Germinal center (tissue), 1 donor: ENCODE measurements around the gene MCF2L2.
"Not testable (repeated sequence)": the region's sequence is repeated elsewhere in the genome, so short reads cannot be mapped to it uniquely, and the experiment has no call there.

Experiments used
- DNase-seq: peaks from one replicate; pipeline ENCODE4 v3.0.0; 2012; ENCODE audit warnings: mixed read lengths, low spot score

The MCF2L2 gene

DNA sequence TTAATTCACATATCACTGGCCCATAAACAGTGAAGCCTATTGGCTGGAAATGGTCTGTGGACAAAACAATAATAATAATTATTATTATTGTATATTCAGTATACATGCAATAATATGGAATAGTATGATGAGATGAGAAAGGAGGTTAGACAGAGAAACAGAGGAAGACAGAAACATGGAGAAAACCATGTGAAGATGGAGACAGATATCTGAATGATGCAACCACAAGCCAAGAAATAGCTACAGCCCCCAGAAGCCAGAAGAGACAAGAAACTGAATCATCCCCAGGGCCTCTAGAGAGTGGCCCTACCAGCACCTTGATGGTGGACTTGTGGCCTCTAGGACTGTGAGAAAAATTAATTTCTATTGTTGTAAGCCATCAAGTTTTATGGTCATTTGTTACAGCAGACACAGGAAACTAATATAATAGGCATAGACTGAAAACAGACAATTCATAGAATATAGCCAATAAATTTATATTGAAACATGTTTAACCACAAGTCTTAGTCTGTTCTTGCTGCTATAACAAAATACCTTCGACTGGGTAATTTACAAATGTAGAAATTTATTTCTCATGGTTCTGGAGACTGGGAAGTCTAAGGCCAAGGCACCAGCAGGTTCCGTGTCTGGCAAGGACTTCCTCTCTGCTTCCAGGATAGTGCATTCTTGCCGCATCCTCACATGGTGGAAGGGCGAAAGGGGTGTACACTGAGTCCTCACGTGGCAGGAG is 31.6 kb downstream of the MCF2L2 start:
- no peak for DNase-seq

DNA sequence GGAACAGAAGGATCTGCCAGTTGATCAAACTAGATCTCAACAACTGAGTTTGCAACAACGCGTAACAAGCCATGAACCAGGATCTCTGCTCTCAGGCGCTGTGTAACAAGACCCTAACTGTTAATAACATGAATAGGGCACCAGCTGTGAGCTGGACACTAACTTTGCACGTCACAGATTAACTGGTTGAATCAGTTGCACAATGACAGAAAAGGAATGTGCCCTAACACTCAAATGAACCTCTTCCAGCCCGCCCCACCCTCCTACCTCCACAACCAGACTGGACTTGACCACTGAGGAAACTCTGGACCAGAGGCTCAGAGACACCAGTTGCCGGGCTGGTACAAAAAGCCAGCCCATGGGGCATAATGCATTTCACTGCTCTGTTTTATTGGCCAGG is 34.3 kb downstream of the MCF2L2 start:
- no peak for DNase-seq

DNA sequence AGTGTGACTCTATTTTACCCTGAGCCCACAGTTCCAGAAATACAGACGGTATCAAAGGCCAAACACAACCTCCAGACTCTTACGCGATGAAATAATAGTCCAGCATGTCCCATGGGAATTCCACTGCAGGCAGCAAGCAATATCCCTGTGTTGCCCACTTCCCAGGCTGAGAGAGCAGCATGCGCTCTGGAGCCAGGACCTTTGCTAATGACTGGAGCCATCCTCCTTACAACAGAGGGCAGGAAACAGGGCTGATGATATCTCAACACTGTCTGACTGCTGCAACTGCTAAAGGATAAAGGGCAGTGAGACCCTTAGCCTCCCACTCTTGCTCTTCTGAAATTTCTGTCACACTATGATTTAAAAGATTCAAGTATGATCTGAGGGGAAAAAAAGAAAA is 34.8 kb downstream of the MCF2L2 start:
- DNase-seq: no peak

DNA sequence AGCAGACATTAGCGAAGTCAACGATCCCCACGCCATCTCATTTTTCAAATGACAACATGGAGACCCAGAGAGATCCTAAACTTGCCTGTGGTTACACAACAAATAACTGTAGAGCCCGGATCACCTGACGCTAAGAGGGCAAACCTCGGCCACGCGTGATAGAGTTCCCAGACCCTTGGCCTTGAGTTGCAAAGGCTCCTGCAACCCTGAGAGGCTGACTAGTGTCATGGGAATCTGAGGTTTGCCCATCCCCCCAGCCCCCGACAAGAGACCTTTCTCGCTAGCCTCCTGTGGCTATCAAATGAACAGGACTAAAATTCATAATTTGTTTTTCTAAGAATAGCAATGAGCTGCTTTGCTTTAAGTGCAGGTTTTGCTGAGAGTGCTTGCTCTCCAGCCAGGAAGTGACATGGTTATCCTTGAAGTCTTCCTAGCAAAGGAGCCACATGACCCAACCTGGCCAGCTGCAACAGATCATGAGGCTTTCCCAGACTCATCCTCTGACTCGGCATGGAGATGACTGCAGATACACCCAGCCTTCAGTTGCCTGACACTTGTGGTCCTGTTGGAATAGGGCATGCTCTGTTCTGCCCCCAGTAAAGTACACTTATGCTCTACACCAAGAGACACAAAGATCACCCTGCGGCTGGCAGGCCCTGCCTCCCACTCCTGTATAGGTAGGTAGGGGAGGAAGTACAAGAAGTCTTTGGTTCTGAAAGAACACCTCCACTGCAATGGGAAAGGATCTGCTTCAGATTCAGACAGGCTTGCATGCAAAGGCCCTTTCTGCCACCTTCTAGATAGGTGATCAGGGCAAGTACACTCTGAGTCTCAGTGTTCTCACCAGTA is 36.0 kb downstream of the MCF2L2 start:
- no peak for DNase-seq

DNA sequence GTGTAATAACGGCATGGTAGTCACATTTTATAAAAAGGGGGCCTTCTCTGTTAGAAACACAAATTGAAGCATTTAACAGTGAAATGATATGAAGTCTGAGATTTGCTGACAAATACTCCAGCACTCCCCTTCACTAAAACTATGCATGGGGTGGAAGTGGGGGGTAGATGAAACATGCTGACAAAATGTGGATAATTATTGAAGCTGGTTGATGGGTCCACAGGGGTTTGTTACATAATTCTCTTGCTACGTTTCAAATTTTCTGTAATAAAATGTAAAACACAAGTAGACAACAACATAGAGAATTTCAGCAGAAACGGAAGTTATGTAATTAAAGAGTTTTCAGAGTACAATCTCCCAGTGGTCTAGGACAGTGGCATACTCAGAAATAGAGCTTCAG is 37.0 kb downstream of the MCF2L2 start:
- no peak for DNase-seq

DNA sequence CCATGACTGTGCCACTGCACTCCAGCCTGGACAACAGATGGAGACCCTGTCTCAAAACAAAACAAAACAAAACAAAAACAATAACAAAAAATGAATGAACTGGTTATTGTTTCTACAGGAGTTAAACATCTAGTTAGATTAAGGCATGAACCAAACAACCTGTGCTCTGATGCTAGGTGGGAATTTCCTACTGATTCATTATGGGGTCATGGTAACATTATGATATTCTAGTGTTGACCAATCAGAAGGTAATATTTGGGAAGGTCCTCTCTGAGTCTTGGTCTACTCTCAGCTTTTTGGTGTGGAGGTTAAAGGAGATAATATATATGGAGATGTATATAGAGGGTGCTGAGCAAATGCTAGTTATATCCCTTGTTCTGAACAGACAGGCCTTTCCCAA is 37.6 kb downstream of the MCF2L2 start:
- DNase-seq: no peak

DNA sequence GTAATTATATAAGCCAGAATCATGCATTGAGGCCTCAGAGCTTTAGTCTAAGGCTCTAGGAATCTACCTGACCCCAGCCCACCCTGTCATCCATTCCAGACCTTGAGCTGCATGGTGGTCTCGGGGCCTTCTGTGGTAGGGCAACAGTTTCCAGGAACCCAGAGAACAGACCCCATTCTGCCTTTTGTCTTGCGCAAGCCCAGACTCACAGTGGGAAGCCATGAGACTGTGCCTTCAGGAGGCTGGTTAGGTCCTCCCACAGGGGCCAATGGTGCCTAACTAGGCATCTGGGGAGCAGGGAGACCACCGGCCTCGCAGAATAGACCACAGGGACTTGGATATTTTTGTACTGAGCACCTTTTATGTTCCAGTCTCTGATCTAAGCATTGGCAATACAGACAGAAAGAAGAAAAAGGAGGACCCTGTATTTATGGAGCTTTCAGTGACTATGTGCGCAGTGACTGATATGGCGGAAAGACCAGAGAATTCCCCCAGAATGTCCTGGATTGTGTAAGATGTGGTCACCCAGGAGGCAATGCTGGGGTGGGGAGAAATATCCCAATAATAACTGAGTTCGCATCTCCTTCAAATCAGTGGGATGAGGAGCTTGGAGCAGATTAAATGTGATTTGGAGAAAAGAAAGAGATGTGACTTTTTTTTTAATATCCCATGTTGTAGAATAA is 40.1 kb downstream of the MCF2L2 start:
- DNase-seq: no peak

DNA sequence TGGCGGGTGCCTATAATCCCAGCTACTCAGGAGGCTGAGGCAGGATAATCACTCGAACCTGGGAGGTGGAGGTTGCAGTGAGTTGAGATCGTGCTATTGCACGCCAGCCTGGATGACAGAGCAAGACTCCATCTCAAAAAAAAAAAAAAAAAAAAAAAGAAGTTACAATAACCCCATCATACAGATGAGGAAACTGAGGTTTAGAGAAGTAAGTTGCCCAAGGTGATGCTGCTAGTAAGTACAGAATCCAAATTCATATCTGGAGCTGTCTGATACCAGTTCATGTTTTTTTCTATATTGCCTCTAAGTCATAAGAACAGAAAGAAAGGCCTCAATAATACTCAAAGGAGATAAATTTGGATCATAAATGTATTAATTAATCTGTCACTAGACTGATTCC is 40.6 kb downstream of the MCF2L2 start:
- no peak for DNase-seq

DNA sequence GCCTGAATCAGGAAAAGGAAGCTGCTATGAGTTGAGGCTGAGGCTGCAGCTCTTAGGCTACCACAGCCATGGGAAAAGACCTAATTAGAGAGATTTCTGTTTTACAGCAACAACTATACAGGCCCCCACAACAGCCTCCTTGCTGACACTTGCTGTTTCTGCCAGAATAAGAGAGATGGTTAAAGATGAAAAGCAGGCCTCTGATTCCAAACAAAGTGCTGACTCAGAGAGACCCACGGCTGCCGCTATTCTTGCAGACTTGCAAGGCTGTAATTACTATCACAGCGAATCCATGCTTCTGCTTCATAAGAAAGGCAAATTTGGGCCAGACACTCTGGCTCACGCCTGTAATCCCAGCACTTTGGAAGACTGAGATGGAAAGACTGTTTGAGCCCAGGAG is 41.8 kb downstream of the MCF2L2 start:
- DNase-seq: no peak

DNA sequence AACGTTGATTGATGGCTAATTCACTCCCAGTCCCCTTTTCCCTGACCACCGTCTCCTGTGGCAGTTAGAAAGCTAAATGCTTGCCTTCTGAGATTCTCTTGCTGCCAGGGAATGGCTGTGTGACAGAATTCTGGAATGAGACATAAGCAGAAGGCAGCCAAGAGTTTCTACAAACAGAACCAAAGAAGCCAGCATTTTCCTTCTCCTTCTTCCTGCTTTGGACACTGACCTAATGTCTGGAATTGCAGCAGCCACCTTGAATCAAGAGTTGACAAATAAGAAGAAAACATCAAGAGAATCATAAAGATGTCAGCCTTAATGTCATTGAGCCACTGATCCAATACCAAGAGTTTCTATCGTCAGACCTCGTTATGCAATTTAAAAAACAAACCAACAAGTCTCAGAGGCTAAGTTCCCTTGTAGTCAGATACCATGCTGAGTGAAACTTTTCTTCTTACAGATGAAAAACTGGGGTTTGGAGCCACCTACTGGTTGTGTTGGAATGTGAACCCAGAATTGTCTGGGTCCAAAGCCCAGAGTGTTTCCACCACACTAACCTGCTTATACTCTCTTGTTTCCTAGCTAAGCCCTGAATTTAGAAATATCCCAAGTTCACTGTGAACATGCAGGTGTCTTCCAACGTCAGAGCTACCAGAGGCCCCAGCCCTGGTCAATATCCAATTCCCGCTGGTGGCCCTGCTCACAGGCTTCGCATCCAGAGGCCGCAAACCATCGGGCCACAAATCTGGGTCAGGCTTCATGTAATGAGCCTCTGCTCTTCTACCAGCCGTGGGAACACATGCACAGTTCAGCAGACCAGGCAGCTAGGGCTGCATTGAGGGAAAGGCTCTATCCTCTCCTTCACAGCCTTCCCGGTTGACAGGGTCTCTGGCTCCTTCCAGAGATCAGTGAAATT is 42.5 kb downstream of the MCF2L2 start:
- peak; percentile 67 for DNase-seq

DNA sequence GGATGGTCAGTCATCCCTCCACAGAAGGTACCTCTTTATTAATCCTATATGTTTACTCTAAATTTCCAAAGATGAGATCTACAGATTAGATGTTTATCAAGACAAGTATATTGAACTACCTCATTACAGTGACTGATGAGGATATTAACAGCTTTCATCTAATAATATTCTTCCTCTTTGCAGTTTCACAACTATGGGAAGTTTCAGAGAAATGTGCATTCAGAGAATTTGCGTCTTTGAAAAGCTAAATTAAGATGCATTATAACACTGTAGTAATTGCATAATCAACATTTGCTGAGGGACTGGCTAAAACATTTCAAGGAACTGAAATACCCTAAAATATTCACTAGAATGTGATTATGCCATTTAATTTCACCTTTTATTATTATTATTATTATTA is 46.7 kb downstream of the MCF2L2 start:
- DNase-seq: peak; percentile 49

DNA sequence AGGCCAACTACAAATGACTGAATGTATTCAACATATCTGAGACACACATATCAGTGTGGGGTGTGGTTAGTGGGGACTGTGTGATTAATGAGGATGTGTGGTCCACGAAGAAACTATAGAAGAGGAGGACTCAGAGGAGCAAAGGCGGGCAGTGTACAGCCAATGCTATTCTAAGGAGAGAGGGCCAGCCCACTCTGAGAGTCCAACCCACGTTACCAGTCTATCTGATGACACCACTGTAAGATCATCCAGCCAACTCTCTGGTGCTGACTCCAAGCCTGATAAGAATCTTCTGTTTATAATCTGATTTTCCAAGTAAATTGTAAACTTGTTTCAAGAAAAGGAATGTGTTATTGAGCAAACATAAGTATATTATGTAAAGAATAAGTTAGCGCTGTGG is 47.2 kb downstream of the MCF2L2 start:
- no peak for DNase-seq

DNA sequence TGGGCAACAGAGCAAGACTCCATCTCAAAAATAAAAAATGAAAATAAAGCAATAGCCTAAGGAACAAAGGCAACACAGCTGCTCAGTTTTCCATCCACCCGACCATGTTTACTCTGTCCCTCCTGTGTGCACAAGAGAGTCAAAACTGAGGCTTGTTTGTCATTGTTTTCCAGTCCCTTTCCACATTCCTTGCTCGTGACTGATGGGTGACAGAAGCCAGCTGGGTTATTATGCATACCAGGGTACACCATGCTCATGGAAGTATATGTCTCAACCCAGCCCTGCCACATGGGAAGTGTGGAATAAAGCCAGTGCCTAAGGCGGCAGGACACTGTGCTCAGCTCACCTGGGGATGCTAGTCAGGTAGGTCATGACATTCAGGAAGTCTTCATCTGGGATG is 49.5 kb downstream of the MCF2L2 start:
- DNase-seq: no peak

DNA sequence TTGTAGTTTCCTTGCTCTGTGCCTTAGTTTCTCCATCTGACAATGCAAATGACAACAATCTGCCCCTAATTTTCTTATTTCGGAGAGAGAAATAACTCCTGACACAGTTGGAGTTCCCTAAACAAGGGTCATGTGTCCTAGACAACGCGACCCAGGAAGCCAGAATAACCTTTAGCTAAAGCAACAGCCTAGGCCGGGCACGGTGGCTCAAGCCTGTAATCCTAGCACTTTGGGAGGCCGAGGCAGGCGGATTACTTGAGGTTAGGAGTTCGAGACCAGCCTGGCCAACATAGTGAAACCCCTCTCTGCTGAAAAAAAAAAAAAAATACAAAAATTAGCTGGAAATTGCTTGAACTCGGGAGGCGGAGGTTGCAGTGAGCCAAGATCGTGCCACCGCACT is 49.9 kb downstream of the MCF2L2 start:
- no peak for DNase-seq

DNA sequence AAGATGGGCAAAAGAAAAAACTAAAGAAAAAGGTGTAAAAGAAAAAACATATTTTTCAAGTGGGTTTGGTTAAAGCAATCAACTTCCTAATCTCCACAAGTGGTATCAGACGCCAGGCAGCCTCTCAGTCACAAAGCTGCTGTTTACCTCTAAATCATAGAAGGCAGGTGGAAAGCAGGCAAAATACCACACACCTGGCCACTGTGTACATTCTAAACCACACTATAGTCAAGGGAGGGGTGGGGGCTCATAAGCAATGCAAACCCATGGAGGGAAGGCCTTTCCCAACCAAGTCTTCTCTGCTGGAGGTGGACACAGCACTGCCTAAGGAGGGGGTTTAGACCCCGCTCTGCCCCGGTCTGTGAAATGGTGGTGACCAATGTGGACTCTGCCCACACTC is 50.4 kb downstream of the MCF2L2 start:
- no peak for DNase-seq

DNA sequence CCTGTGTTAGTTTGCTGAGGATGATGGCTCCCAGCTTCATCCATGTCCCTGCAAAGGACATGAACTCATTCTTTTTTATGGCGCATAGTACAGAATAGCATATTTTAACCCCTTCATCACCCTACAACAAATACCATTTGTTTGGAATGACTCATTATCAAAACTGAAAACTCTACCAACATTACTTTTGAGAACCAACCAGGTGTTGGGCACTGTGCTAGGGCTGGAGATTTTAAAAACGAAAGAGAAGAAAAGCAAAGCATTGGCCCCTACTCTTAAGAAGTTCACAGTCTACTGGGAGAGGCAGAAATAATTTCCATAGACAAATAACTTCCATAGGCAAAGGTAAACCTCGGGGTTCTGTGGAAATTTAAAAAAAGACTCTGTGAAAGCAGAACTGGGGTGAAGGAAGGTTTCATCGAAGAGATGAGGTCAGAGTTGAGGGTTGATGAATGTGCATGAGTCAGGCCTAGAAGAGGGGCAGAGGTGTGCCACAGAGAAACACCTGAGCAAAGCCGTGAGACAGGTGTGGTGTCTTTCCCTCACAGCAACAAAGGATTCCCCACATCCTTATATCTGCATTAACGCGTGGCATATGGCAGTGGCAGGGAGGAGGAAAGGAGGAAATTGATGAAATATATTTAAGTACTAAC is 51.0 kb downstream of the MCF2L2 start:
- DNase-seq: no peak

DNA sequence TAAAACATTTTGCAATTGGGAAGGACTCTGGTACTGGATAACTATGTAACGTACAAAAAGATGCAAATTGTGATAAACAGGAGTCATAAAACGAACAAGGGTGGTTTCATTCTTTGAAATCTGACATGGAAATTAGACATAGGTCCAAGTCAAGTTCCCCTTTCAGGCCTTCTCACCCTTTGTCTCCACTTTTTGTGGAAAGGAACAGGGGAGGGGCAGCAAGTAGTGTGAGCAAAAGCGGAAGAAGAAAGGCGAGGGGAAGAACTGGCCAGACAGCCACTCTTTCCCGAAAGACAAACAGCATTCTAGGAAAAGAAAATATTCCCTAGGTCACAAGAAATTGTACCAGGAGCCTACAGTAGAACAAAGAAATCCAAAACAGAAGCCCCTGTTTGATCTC is 52.6 kb downstream of the MCF2L2 start:
- no peak for DNase-seq

DNA sequence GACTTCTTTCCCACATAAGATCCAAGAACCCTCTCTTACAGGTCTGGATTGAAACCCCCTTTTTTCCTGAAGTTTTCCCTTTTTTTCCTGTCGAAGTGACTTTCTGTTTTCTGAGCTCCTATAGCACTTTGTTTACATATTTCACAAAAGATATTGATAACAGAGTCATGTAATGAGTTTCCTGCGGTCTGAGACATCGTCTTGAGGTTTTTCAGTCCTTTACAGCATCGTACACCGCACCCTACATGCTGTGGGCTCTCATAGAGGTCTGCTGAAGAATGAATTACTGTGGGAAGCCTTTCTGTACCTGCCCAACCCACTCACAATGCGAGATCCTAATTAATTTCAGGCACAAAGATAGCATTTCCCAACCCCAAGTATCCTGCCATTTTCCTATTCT is 53.1 kb downstream of the MCF2L2 start:
- DNase-seq: no peak

DNA sequence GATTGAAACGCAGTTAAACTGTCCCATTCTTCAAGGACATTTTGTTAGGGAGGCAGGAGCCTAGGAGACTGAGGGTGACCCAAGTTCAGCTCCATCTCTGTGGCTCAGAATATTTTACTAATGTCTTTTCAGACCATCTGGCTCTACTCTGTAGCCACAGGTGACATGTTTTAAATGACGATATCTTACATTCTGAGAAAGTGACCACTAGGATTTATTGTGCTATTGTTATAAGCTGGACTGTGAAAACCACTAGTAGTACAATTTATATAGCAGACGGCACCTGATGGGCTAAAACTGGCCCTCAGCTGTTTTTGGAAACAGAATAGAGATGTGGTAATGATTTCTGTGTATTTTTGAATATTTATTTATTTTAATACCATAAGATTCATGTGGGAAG is 55.5 kb downstream of the MCF2L2 start:
- no peak for DNase-seq

DNA sequence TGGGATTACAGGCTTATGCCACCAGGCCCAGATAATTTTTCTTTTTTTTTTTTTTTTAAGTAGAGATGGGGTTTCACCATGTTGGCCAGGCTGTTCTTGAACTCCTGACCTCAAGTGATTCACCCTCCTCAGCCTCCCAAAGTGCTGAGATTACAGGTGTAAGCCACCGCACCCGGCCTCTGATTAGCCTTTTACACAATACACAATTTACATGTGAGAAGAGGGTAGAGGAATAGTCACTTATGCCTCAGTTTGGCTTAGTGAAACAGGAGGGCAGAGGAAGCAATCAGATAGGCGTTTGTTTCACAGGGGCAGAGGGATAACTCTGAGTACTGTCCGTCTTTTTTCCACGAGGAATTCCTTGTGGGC is 56.8 kb downstream of the MCF2L2 start:
- DNase-seq: not testable (repeated sequence)

DNA sequence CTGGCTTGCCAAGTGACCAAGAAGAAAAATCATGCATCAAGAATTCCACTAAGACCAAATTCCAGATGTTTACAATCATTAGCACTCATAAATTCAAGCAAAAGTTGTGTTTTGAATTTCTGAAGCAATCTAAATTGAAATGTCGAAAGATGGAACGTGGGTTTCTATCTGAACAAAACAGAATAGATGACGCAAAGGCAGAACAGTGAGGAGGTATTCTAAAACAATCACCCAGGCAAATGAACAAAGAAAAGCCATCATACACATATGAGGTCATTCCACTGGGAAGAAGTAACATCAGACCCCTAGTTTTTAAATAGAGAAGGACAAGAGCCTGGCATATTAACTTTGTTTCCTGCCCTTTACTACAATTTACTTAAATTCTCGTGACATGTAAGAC is 58.0 kb downstream of the MCF2L2 start:
- no peak for DNase-seq

DNA sequence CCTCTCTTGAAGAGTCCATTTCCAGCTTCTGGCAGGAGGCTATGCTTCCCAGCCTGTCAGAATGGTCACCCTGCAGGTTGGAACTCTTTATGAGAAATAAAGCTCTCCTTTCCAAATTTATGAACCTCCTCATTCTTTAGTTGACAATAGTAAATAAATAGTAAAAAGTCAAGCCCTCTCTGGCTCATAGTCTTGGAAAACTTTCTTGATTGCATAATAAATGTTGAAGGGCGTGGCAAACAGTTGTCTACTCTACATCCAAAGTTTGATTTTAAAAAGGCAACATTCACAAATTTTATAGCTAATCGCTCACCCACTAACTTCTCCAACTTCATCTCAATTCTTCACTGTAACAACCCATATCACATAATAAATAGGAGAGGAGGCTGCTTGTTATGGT is 58.8 kb downstream of the MCF2L2 start:
- DNase-seq: no peak
